Measurements from ENCODE around the gene KDM2B.

GRCh38 chr12:121390856-121391255 is 190.0 kb downstream of the KDM2B start:
- TF ChIP-seq CTCF (IDR thresholded peaks at IDR 0.05; ENCODE audit: poor library complexity): no peak
- TF ChIP-seq EZH2phosphoT487 (IDR thresholded peaks at IDR 0.05; ENCODE audit: low read depth, severe bottlenecking, unreplicated experiment): no peak
- TF ChIP-seq EZH2 (IDR thresholded peaks at IDR 0.05; ENCODE audit: borderline replicate concordance): no peak
